ACC112 (cell line): Measurements from ENCODE around the gene MRPS2.

Source experiments
- H2AFZ ChIP-seq: fragments of 200-600 bp; sonication (generic); one replicate; pipeline ENCODE4 v1.6.0; 2017; ENCODE audit warnings: antibody characterized with exemption, low read length; ENCODE audit not compliant: unreplicated experiment
- H3K27ac ChIP-seq: fragments of 200-600 bp; sonication (generic); 2 replicates; pipeline ENCODE4 v1.5.1; 2014; ENCODE audit warnings: low read depth, mild to moderate bottlenecking, antibody characterized with exemption, low read length, moderate library complexity
- H3K27me3 ChIP-seq: fragments of 200-600 bp; sonication (generic); 2 replicates; pipeline ENCODE4 v1.6.1; 2014; ENCODE audit warnings: mild to moderate bottlenecking, antibody characterized with exemption, low read length, moderate library complexity, mixed read lengths; ENCODE audit not compliant: insufficient read depth
- H3K36me3 ChIP-seq: fragments of 200-600 bp; sonication (generic); 2 replicates; pipeline ENCODE4 v1.6.1; 2016; ENCODE audit warnings: mild to moderate bottlenecking, antibody characterized with exemption, low read length, moderate library complexity, mixed read lengths; ENCODE audit not compliant: insufficient read depth
- H3K4me1 ChIP-seq: fragments of 200-600 bp; sonication (generic); one replicate; pipeline ENCODE4 v1.6.1; 2016; ENCODE audit warnings: low read length, mixed read lengths; ENCODE audit not compliant: insufficient read depth, unreplicated experiment, control insufficient read depth
- H3K4me3 ChIP-seq: fragments of 200-600 bp; sonication (generic); 2 replicates; pipeline ENCODE4 v1.5.1; 2014; ENCODE audit warnings: mild to moderate bottlenecking, low read depth, low read length
- H3K79me2 ChIP-seq: fragments of 200-600 bp; sonication (generic); one replicate; pipeline ENCODE4 v1.6.0; 2016; ENCODE audit warnings: low read length; ENCODE audit not compliant: control insufficient read depth, unreplicated experiment, insufficient read depth

MRPS2 gene

GRCh38 chr9:135520916-135521607, 20.6 kb downstream of the MRPS2 start, which contains the start of gene LCN1:
Gene LCN1 (plus strand): TSS chr9:135521440. CDS start chr9:135521498, 58 bp downstream.
- Histone ChIP-seq H3K79me2 (no peaks in the 10 kb centered on the region), H3K4me1 (no peaks in the 10 kb centered on the region), H3K36me3 (no peaks in the 10 kb centered on the region), H3K27ac (no peak within 1 kb of the TSS), H3K4me3 (no peak within 1 kb of the TSS), H2AFZ (no peak within 1 kb of the TSS), H3K27me3 (peaks cover 13% of the 10 kb centered on the region; the same call in 1 of the 2 replicates)

DNA sequence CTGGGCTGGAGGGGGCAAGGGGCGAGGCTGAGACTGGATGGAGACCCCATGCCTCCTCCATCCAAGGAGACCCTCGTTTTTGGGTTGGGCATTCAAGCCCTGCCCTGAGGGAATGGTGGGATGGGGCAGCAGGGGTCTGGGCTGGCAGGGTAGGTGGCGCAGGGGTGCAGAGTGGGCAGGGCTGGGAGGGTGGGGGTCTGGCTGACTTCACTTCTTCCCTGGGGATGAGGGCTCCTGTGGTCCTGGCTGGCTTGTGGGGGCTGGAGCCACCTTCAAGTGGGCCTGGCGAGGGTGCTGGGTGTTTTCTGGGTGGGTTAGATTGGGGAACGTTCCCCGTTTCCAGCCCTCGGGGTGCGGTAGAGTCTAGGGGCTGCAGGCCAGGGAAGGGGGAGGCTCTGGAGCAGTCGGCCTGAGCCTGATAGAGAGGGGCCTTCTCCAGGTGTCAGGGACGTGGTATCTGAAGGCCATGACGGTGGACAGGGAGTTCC, 21.2 kb downstream of the MRPS2 start:
- no peak overlapping the region for H3K27ac ChIP-seq
- no peaks in the 10 kb centered on the region for H3K36me3 ChIP-seq
- H3K27me3 ChIP-seq, result peaks cover 13% of the 10 kb centered on the region; the same call in 1 of the 2 replicates
- no peak overlapping the region for H3K4me3 ChIP-seq
- H3K79me2 ChIP-seq, result no peaks in the 10 kb centered on the region
- no peaks in the 10 kb centered on the region for H3K4me1 ChIP-seq
- H2AFZ ChIP-seq, result no peak overlapping the region

GRCh38 chr9:135522137-135522877, 21.8 kb downstream of the MRPS2 start:
- H3K27ac ChIP-seq, result no peak overlapping the region
- peaks cover 11% of the 10 kb centered on the region; the same call in 1 of the 2 replicates for H3K27me3 ChIP-seq
- no peaks in the 10 kb centered on the region for H3K4me1 ChIP-seq
- no peaks in the 10 kb centered on the region for H3K36me3 ChIP-seq
- H3K79me2 ChIP-seq, result no peaks in the 10 kb centered on the region
- no peak overlapping the region for H3K4me3 ChIP-seq
- no peak overlapping the region for H2AFZ ChIP-seq

DNA sequence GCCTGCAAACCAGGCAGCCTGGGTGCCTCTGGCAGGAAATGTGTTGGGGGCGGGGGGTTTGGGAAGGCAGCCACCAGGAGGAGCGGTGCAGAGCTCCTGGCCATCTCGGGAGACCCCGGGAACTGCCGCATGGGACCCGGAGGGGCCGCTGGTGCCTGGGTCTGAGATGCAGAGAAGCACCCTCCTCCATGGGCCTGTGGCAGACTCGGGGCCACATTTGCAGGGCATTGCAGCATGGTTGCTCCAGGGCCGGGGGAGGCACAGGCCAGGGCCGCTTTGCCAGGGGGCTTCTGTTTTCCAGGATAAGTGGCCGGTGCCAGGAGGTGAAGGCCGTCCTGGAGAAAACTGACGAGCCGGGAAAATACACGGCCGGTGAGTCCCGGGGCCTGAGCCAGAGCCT, 22.4 kb downstream of the MRPS2 start:
- Histone ChIP-seq H3K4me3 (no peak overlapping the region), H3K4me1 (no peaks in the 10 kb centered on the region), H2AFZ (no peak overlapping the region), H3K36me3 (no peaks in the 10 kb centered on the region), H3K79me2 (no peaks in the 10 kb centered on the region), H3K27me3 (peaks cover 6% of the 10 kb centered on the region; the same call in 1 of the 2 replicates), H3K27ac (no peak overlapping the region)

DNA sequence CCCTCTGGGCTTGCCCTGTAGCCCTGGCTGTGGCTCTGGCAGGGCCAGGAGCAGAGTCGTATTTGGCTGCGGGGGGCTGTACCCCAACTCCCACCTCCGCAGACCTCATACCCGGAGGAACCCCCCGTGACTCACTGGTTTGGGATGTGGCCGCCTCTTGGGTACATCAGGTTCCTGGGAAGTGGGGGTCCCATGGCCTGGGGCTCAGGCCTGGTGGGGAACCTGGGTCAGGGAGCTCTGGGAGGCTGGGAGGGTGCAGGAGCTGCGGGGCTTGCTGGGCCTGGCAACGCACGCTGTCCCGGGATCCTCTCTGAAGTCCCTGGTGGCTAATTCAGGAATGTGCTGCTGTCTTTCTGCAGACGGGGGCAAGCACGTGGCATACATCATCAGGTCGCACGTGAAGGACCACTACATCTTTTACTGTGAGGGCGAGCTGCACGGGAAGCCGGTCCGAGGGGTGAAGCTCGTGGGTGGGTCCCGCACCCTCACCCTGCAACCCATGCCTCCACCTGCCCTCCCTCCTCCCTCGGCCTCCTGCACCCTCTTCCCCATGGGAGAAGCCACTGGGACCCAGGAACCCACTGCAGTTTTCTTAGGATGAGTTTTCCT, 23.1 kb downstream of the MRPS2 start:
- no peaks in the 10 kb centered on the region for H3K79me2 ChIP-seq
- H3K27ac ChIP-seq, result no peak overlapping the region
- H3K4me3 ChIP-seq, result no peak overlapping the region
- H3K27me3 ChIP-seq, result peaks cover 6% of the 10 kb centered on the region; the same call in 1 of the 2 replicates
- no peak overlapping the region for H2AFZ ChIP-seq
- H3K36me3 ChIP-seq, result no peaks in the 10 kb centered on the region
- H3K4me1 ChIP-seq, result no peaks in the 10 kb centered on the region

DNA sequence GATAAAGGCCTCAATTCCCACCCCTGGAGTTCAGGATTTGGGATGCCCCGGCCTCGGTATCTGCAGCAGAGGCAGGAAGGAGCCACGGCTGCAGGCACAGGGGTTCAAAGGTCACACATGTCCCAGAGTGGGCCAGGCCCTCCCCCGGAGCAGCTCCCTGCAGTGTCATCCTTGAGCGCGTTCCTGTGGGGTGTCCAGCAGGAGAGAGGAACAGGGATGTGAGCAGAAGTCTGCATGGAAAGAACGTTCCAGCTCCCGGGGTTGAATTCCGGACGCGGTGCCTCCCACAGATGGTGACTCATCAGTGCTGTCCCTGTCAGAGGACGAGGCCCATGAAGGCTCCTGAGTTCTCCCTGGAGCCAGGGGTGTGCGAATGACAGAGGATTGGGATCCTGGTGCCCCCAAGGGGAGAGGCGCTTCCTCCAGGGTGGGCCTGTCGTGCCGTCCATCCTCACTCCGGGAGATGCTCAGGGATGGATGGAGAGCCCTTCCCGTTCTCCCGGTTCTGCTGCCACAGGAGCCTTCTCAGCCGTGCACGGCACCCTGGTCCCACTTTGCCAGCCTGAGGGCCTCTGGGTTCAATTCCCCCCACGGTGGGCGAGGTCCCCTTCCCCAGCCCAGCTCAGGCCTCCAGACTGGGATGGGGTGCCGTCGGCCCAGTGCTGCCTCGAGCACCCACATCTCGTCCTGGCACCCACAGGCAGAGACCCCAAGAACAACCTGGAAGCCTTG, 23.8 kb downstream of the MRPS2 start:
- Histone ChIP-seq H3K79me2 (no peaks in the 10 kb centered on the region), H2AFZ (no peak overlapping the region), H3K36me3 (no peaks in the 10 kb centered on the region), H3K4me1 (no peaks in the 10 kb centered on the region), H3K4me3 (no peak overlapping the region), H3K27ac (no peak overlapping the region), H3K27me3 (peaks cover 6% of the 10 kb centered on the region)

- no peak overlapping the region for H3K27ac ChIP-seq
- peaks cover 9% of the 10 kb centered on the region for H3K27me3 ChIP-seq
- H3K4me3 ChIP-seq, result no peak overlapping the region
- H3K4me1 ChIP-seq, result no peaks in the 10 kb centered on the region
- H2AFZ ChIP-seq, result no peak overlapping the region
- H3K36me3 ChIP-seq, result no peaks in the 10 kb centered on the region
- no peaks in the 10 kb centered on the region for H3K79me2 ChIP-seq
Measured at GRCh38 chr9:135525241-135526088, 25.0 kb downstream of the MRPS2 start.

- H3K4me1 ChIP-seq, result no peaks in the 10 kb centered on the region
- no peaks in the 10 kb centered on the region for H3K79me2 ChIP-seq
- H2AFZ ChIP-seq, result no peak overlapping the region
- peaks cover 17% of the 10 kb centered on the region for H3K27me3 ChIP-seq
- no peak overlapping the region for H3K27ac ChIP-seq
- no peak overlapping the region for H3K4me3 ChIP-seq
- no peaks in the 10 kb centered on the region for H3K36me3 ChIP-seq
Measured at GRCh38 chr9:135526089-135526729, 25.7 kb downstream of the MRPS2 start.

DNA sequence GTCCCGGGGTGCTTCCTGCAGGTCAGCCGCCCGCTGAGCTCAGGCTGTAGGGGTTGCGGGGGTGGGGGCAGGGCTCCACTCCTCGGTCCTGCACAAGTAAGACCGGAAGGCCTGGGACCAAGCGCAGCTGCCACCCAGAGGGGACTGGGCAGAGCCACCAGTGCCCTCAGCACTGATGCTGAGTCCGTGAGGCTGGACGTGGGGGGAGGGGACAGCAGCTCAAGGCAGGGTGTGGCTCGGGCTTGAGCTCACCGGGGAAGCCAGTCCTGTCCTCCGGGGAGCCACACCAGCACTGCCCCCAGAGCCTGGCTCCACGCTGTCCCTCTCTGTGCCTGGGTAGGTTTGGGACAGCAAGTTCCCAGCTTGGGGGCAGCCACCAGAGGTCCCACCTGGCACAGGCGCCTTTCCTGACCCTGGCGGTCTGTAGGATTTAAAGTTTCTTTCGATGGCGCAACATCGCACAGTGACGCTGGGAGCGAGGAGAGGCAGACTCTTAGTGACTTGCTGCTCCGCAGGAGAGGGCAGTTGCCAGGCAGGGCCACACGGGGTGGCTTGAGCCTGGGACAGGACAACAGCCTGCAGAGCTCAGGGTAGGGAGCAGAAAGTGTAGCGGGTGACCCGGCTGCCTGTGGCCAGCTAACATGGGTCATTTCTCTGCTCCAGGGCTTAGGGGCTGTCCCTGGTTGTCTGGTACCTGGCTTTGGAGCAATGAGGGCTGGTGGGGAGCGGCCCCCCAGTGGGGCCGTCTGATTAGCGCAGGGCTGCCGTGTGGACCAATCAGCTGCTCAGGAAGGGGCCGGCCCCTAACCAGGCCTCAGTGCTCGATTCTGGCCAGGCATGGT, 26.5 kb downstream of the MRPS2 start:
- Histone ChIP-seq H3K27ac (no peak overlapping the region), H3K4me3 (no peak overlapping the region), H3K4me1 (no peaks in the 10 kb centered on the region), H2AFZ (no peak overlapping the region), H3K79me2 (no peaks in the 10 kb centered on the region), H3K27me3 (peaks cover 18% of the 10 kb centered on the region), H3K36me3 (no peaks in the 10 kb centered on the region)
